AG20443 (cell line): ENCODE results near the gene ARHGAP1.

Source experiments
- DNase-seq: peaks from one replicate; pipeline ENCODE4 v3.0.0; 2012; ENCODE audit warnings: low spot score, mixed read lengths

ARHGAP1 gene

GRCh38 chr11:46700241-46701077, at the start of gene ARHGAP1, which contains the start of gene ZNF408:
ARHGAP1 (minus strand) TSS chr11:46700619; CDS start chr11:46696107, 4,512 bp downstream.
ZNF408 (plus strand) TSS chr11:46701031; CDS start chr11:46701048, 17 bp downstream.
- DNase-seq = peak; percentile 97

DNA sequence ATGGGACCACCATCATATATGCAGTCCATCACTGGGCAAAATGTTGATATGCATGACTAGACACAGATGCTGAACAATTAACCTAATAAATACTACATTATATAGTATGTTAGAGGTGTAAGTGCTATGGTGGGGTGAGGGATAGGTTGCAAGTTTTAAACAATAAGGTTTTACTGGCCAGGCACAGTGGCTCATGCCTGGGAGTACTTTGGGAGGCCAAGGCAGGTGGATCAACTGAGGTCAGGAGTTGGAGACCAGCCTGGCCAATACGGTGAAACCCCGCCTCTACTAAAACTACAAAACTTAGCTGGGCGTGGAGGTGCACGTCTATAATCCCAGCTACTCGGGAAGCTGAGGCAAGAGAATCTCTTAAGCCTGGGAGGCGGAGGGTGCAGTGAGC, 46.7 kb upstream of the ARHGAP1 start:
- no peak for DNase-seq

DNA sequence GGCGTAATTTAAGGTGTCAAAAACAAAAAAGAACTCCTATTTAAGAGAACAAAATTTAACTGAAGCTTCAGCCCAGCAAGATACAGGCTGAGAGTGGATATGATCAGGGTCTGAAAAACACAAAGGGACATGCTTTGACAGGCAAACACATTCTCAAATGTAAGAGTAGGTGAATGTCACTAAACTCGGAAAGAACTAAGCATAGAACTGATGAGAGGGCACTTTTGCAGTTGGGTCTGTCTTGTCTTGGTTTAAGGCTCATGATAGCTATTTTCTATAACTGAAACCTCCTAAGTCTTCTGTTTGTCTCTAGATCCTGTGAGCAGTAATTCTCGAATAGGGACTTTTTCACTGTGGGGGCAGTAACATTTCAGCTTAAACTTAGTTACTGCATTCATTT, 45.6 kb upstream of the ARHGAP1 start:
- no peak for DNase-seq

DNA sequence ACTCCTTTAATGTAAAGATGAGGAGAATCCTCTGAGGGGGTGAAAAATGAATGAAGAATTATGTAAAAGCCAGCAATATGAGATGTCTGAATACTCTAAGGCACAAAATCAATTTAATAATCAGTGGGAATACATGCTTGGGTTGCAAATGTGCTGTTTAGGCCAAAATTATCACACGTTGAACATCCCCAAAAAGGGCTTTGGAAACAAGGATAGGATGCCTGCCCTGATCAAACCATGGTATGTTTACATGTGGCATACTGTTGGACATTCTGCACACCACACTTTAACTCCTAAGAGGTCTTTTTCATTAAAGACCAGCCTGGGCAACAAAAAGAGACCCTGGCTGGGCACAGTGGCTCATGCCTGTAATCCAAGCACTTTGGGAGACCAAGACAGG, 44.9 kb upstream of the ARHGAP1 start:
- DNase-seq = no peak

GRCh38 chr11:46743693-46744339, 43.4 kb upstream of the ARHGAP1 start:
- no peak for DNase-seq

GRCh38 chr11:46743043-46743442, 42.6 kb upstream of the ARHGAP1 start:
- DNase-seq = no peak

- no peak for DNase-seq
Measured at GRCh38 chr11:46741600-46742484, 41.4 kb upstream of the ARHGAP1 start.

DNA sequence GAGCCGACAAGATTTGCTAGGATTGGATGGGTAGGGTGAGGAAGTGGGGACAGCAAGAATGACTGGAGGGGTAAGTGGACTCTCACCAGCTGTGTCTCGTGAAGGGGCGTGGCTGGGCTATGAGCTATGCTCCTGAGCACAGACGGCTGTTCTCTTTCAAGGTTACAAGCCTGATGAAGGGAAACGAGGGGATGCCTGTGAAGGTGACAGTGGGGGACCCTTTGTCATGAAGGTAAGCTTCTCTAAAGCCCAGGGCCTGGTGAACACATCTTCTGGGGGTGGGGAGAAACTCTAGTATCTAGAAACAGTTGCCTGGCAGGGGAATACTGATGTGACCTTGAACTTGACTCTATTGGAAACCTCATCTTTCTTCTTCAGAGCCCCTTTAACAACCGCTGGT, 38.5 kb upstream of the ARHGAP1 start:
- no peak for DNase-seq

GRCh38 chr11:46737699-46738098, 37.3 kb upstream of the ARHGAP1 start:
- no peak for DNase-seq

- DNase-seq = no peak
Measured at GRCh38 chr11:46736615-46737014, 36.2 kb upstream of the ARHGAP1 start.

- no peak for DNase-seq
Measured at GRCh38 chr11:46736146-46736545, 35.7 kb upstream of the ARHGAP1 start.

DNA sequence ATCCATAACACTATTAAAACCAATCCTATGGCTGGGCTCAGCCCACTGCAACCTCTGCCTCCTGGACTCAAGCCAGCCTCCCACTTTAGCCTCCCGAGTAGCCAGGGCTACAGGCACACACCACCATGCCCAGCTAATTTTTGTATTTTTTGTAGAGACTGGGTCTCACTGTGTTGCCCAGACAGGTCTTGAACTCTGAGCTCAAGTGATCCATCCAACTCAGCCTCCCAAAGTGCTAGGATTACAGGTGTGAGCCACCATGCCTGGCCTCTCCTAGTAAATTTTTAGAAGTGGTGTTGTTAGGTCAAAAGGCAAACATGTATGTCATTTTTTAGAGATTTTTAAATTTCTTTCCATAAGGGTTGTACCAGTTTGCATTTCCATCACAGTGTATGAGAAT, 32.8 kb upstream of the ARHGAP1 start:
- no peak for DNase-seq

DNA sequence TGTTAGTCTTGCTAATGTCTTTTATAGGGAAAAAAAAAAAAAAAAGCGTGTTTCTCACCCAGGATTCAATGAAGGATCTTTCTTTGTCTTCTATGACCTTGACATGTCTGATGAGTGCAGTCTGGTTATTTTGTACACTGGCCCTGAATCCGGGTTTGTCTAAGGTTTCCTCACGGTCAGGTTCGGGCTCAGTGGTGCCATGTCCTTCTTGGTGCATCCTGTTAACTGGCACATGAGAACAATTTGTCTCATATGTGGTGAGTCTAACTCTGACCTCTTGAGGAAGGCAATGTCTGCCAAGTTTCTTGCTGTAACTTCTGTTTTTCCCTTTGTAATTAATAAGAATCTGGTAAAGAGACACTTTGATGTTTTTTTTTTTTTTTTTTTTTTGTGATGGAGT, 31.1 kb upstream of the ARHGAP1 start:
- DNase-seq = no peak

GRCh38 chr11:46729110-46730027, 28.9 kb upstream of the ARHGAP1 start:
- no peak for DNase-seq

DNA sequence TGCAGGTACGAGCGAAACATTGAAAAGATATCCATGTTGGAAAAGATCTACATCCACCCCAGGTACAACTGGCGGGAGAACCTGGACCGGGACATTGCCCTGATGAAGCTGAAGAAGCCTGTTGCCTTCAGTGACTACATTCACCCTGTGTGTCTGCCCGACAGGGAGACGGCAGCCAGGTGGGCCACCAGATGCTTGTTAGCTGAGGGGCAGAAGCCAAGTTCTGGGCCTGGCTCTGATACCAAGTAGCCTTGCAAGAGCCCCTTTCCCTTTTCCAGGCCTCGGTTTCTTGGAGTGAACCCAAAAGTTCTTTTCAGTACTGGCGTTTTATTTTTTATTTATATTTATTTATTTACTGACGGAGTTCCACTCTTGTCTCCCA, 28.2 kb upstream of the ARHGAP1 start:
- no peak for DNase-seq

GRCh38 chr11:46727952-46728658, 27.7 kb upstream of the ARHGAP1 start:
- DNase-seq = no peak

GRCh38 chr11:46726206-46726862, 25.9 kb upstream of the ARHGAP1 start:
- DNase-seq = no peak

DNA sequence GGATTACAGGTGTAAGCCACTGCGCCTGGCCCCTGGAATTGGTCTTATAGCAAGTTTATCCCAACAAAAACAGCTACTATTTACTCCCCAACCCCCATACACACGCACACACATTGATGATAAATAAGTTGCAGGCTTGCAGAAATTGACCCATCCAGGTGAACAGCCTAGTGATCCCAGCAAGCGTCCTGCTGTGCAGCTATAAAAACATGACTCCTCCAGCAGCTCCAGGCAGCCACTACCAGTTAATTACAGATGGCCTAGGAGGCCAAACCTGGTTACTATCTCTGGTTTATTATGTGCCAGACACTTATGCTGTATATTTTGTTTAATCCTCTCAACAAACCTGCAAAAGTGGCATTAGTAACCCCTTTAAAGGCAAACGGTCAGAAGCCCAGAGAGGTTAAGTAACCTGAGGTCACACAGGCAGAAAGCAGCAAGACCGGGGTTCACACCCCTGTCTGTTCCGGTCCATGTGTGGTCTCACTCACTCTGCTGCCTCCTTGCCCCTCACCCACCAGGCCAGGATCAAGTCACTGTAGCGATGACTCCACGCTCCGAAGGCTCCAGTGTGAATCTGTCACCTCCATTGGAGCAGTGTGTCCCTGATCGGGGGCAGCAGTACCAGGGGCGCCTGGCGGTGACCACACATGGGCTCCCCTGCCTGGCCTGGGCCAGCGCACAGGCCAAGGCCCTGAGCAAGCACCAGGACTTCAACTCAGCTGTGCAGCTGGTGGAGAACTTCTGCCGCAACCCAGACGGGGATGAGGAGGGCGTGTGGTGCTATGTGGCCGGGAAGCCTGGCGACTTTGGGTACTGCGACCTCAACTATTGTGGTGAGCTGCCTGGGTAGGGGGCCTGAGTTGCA, 25.2 kb upstream of the ARHGAP1 start:
- DNase-seq = no peak

DNA sequence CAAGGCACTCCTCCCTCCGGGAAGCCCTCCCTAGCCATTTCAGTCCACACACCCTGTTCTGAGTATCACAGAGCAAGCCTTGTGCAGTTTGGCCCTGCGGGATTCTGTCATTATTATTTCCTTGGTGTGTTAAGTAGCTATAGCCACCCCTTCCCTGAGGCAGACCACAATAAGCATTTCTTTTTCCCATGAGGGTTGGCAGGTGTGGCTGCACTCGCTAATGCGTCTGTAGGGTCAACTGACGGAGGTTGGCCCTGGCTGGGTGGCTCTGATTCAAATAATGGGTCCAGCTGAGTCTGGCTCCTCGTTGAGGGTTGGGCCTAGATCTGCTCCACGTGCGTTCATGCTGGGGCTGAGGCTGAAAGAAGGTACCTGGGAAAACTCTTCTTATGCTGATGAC, 23.7 kb upstream of the ARHGAP1 start:
- no peak for DNase-seq
